IMR-90 (cell line): ENCODE measurements around the gene PEAK1. TPM values are rescaled to one million over a fixed set of nuclear protein-coding genes. Genes with fewer than 3 reads are reported as not detected.

Experiments
- ATAC-seq: fragments of 200-7000 bp; cut with Tn5 transposase; 2 replicates; pipeline ENCODE4 v1.9.1; 2020; ENCODE audit warnings: low read depth, mild to moderate bottlenecking, moderate library complexity
- BruUV-seq: library from RNA; stranded (reverse); fragments of 400-500 nt; replicated peaks from 2 replicates; lab custom pipeline; 2021; lab: Mats Ljungman, UMichigan
- CTCF ChIA-PET: fragments of 300-600 bp; formaldehyde crosslinking; extraction: SDS; loops from one replicate; lab custom pipeline; 2021; ENCODE audit warnings: antibody characterized with exemption; lab: Yijun Ruan, JAX
- POLR2A ChIA-PET: fragments of 300-600 bp; sonication (Branson Sonifier 250); formaldehyde crosslinking; loops from one replicate; lab custom pipeline; 2022; ENCODE audit warnings: antibody characterized with exemption; ENCODE audit not compliant: unreplicated experiment; lab: Charles Lee
- DNase-seq: peaks from one replicate; pipeline ENCODE4 v3.0.0; 2013
- H2AFZ ChIP-seq: replicated peaks from 2 replicates; pipeline ENCODE3; 2013; ENCODE audit warnings: low read length, mild to moderate bottlenecking; ENCODE audit not compliant: poor library complexity
- H2AK5ac ChIP-seq: 2 replicates; pipeline ENCODE4 v1.6.1; 2013; ENCODE audit warnings: low read depth, low read length, inconsistent platforms
- H2AK9ac ChIP-seq: replicated peaks from 2 replicates; pipeline ENCODE3; 2013; ENCODE audit warnings: mild to moderate bottlenecking, low read depth, low read length, moderate library complexity; ENCODE audit not compliant: poor library complexity
- H2BK120ac ChIP-seq: 2 replicates; pipeline ENCODE4 v1.6.1; 2013; ENCODE audit warnings: low read depth, low read length, inconsistent platforms
- H2BK15ac ChIP-seq: 3 replicates; pipeline ENCODE4 v1.6.1; 2013; ENCODE audit warnings: low read depth, low read length, inconsistent platforms
- H2BK20ac ChIP-seq: 2 replicates; pipeline ENCODE4 v1.6.1; 2013; ENCODE audit warnings: low read depth, mild to moderate bottlenecking, inconsistent platforms, low read length, moderate library complexity
- H2BK5ac ChIP-seq: 2 replicates; pipeline ENCODE4 v1.6.1; 2013; ENCODE audit warnings: mild to moderate bottlenecking, low read depth, low read length, inconsistent platforms; ENCODE audit not compliant: poor library complexity, severe bottlenecking
- H3K14ac ChIP-seq: replicated peaks from 2 replicates; pipeline ENCODE4 v1.6.1; 2013; ENCODE audit warnings: low read depth, low read length, inconsistent platforms
- H3K18ac ChIP-seq: 2 replicates; pipeline ENCODE4 v1.6.1; 2013; ENCODE audit warnings: low read depth, low read length, control low read depth
- H3K23ac ChIP-seq: 2 replicates; pipeline ENCODE4 v1.6.1; 2013; ENCODE audit warnings: low read depth, low read length, inconsistent platforms
- H3K27ac ChIP-seq: 2 replicates; pipeline ENCODE4 v1.5.1; 2013; ENCODE audit warnings: mild to moderate bottlenecking, control low read depth, low read length; ENCODE audit not compliant: insufficient read depth
- H3K27me3 ChIP-seq: 2 replicates; pipeline ENCODE4 v1.6.1; 2013; ENCODE audit warnings: low read length; ENCODE audit not compliant: control insufficient read depth, insufficient read depth
- H3K36me3 ChIP-seq: 2 replicates; pipeline ENCODE4 v1.6.1; 2013; ENCODE audit warnings: low read length, mixed read lengths; ENCODE audit not compliant: control insufficient read depth, insufficient read depth
- H3K4ac ChIP-seq: 2 replicates; pipeline ENCODE4 v1.6.1; 2013; ENCODE audit warnings: low read depth, low read length, inconsistent platforms
- H3K4me1 ChIP-seq: 2 replicates; pipeline ENCODE4 v1.6.1; 2013; ENCODE audit warnings: low read length, mixed read lengths; ENCODE audit not compliant: control insufficient read depth, insufficient read depth
- H3K4me2 ChIP-seq: 2 replicates; pipeline ENCODE4 v1.6.1; 2013; ENCODE audit warnings: low read depth, mild to moderate bottlenecking, control low read depth, low read length, moderate library complexity
- H3K4me3 ChIP-seq: 2 replicates; pipeline ENCODE4 v1.5.1; 2013; ENCODE audit warnings: low read depth, mild to moderate bottlenecking, control low read depth, low read length, moderate library complexity; ENCODE audit not compliant: insufficient read depth
- H3K56ac ChIP-seq: 2 replicates; pipeline ENCODE4 v1.6.1; 2013; ENCODE audit warnings: low read length, inconsistent platforms; ENCODE audit not compliant: insufficient read depth; ENCODE audit errors: extremely low read depth
- H3K79me1 ChIP-seq, 2 experiments: 2 replicates each; pipeline ENCODE4 v1.6.1; 2013; ENCODE audit warnings: low read length in 2 of 2, inconsistent platforms in 1 of 2, low read depth in 1 of 2
- H3K9ac ChIP-seq: 2 replicates; pipeline ENCODE4 v1.6.1; 2013; ENCODE audit warnings: low read depth, low read length, control low read depth
- H3K9me1 ChIP-seq: 2 replicates; pipeline ENCODE4 v1.6.1; 2013; ENCODE audit warnings: low read length, inconsistent platforms; ENCODE audit not compliant: insufficient read depth
- H3K9me3 ChIP-seq: 2 replicates; pipeline ENCODE4 v1.6.1; 2013; ENCODE audit warnings: low read length; ENCODE audit not compliant: control insufficient read depth, insufficient read depth
- H4K20me1 ChIP-seq: 2 replicates; pipeline ENCODE4 v1.6.1; 2013; ENCODE audit warnings: low read length, inconsistent platforms; ENCODE audit not compliant: insufficient read depth
- H4K5ac ChIP-seq: 2 replicates; pipeline ENCODE4 v1.6.1; 2013; ENCODE audit warnings: mild to moderate bottlenecking, low read depth, low read length, control low read depth
- H4K8ac ChIP-seq, 2 experiments: 2 replicates each; pipeline ENCODE4 v1.6.1; 2013; ENCODE audit warnings: low read depth in 2 of 2, low read length in 2 of 2, control low read depth in 1 of 2, inconsistent platforms in 1 of 2
- H4K91ac ChIP-seq: 2 replicates; pipeline ENCODE4 v1.6.1; 2013; ENCODE audit warnings: low read depth, low read length, inconsistent platforms; ENCODE audit not compliant: insufficient read depth
- BHLHE40 ChIP-seq: fragments of 150-350 bp; IDR thresholded peaks from 2 replicates; pipeline ENCODE4 v1.6.1; 2016; ENCODE audit warnings: mild to moderate bottlenecking, low read depth, low read length
- CHD1 ChIP-seq: IDR thresholded peaks from 2 replicates; pipeline ENCODE4 v1.6.1; 2012; ENCODE audit warnings: low read depth, low read length, improper control_type of control experiment
- CTCF ChIP-seq: conservative IDR thresholded peaks from 2 replicates; pipeline ENCODE4 v1.5.1; 2012; ENCODE audit warnings: mild to moderate bottlenecking, low read depth, low read length, improper control_type of control experiment
- ELK1 ChIP-seq: fragments of 150-350 bp; IDR thresholded peaks from 2 replicates; pipeline ENCODE4 v1.6.1; 2016; ENCODE audit warnings: low read depth, mild to moderate bottlenecking, low read length, moderate library complexity, borderline replicate concordance
- FOS ChIP-seq: fragments of 150-350 bp; IDR thresholded peaks from 2 replicates; pipeline ENCODE4 v1.6.1; 2016; ENCODE audit warnings: low read depth, low read length
- MAFK ChIP-seq: IDR thresholded peaks from 2 replicates; pipeline ENCODE4 v1.6.1; 2012; ENCODE audit warnings: low read depth, low read length, improper control_type of control experiment
- MAZ ChIP-seq: IDR thresholded peaks from 2 replicates; pipeline ENCODE4 v1.6.1; 2012; ENCODE audit warnings: low read depth, mild to moderate bottlenecking, low read length, improper control_type of control experiment, moderate library complexity, borderline replicate concordance
- NFE2L2 ChIP-seq: fragments of 150-350 bp; IDR thresholded peaks from 2 replicates; pipeline ENCODE4 v1.6.1; 2016; ENCODE audit warnings: low read depth, mild to moderate bottlenecking, low read length
- POLR2A ChIP-seq: IDR thresholded peaks from 2 replicates; pipeline ENCODE4 v1.6.1; 2012; ENCODE audit warnings: mild to moderate bottlenecking, low read depth, low read length
- RAD21 ChIP-seq: IDR thresholded peaks from 2 replicates; pipeline ENCODE4 v1.6.1; 2012; ENCODE audit warnings: low read length, improper control_type of control experiment
- RFX5 ChIP-seq: IDR thresholded peaks from 2 replicates; pipeline ENCODE4 v1.8.0; 2012; ENCODE audit warnings: low read depth, mild to moderate bottlenecking, low read length, moderate library complexity
- SMC3 ChIP-seq: fragments of 150-350 bp; IDR thresholded peaks from 2 replicates; pipeline ENCODE4 v1.6.1; 2016; ENCODE audit warnings: low read depth, mild to moderate bottlenecking, antibody characterized with exemption, low read length, moderate library complexity
- USF2 ChIP-seq: fragments of 150-350 bp; IDR thresholded peaks from 2 replicates; pipeline ENCODE4 v1.6.1; 2017; ENCODE audit warnings: mild to moderate bottlenecking, antibody characterized with exemption, low read length, low read depth
- WGBS, 2 experiments: methylation state at CpG; one replicate each; pipeline versions ENCODE4 v1.1.5 to v1.1.7; 2013; ENCODE audit warnings: missing lambda C conversion rate in 2 of 2; ENCODE audit not compliant: insufficient read length in 1 of 2; ENCODE audit errors: extremely low coverage in 2 of 2; 5-methylcytosine and 5-hydroxymethylcytosine counted together
- dilution Hi-C: fragments of 300-500 bp; cut with HindIII; formaldehyde crosslinking; loops from one replicate; pipeline ENCODE4 v1.14.3; 2018; ENCODE audit warnings: low sequenced_read_pairs; ENCODE audit not compliant: unreplicated experiment
- in situ Hi-C: fragments of 300-500 bp; cut with MboI; formaldehyde crosslinking; loops from 3 replicates; pipeline ENCODE4 v1.14.3; 2019; ENCODE audit warnings: low sequenced_read_pairs, inconsistent platforms, mixed read lengths
- intact Hi-C: fragments of 100-400 bp; cut with micrococcal nuclease; formaldehyde crosslinking; loops from 2 replicates; pipeline ENCODE4 v1.10.0; 2022
- polyA plus RNA-seq, 3 experiments: library from polyadenylated mRNA; depleted of rRNA; stranded (reverse); fragments of >200 nt; gene quantifications; 2 replicates each; pipeline ENCODE4 v1.2.3, GENCODE V29; 2012; ENCODE audit warnings: low replicate concordance in 1 of 3
- total RNA-seq: library from RNA; depleted of rRNA; stranded (reverse); fragments of >200 nt; gene quantifications from 2 replicates; pipeline ENCODE4 v1.2.3, GENCODE V29; 2012

PEAK1 gene
- total and polyA plus RNA-seq, 2 of the 4 experiments (the other 2 are of a cell fraction), result 21.5 to 43.9 TPM

GRCh38 chr15:77057685-77058084, 362.2 kb downstream of the PEAK1 start:
- Histone ChIP-seq H3K9ac (no peak overlapping the region), H4K91ac (no peak overlapping the region), H2BK20ac (no peak overlapping the region), H3K9me1 (peaks cover 20% of the 10 kb centered on the region), H3K4me2 (no peak overlapping the region), H3K27me3 (no peaks in the 10 kb centered on the region), H3K36me3 (peaks cover 5% of the 10 kb centered on the region; the same call in 1 of the 2 replicates), H2BK5ac (no peak overlapping the region), H2BK120ac (no peak overlapping the region), H3K14ac (peak overlapping the region; percentile 22; the same call in 1 of the 2 replicates), H3K79me1 (peaks cover 29 to 69% of the 10 kb centered on the region in 2 experiments), H2AFZ (no peak overlapping the region), H3K4me1 (peaks cover 12% of the 10 kb centered on the region), H2AK5ac (no peak overlapping the region), H3K56ac (no peak overlapping the region), H3K4me3 (no peak overlapping the region), H2AK9ac (no peak overlapping the region), H3K18ac (no peak overlapping the region), H4K20me1 (peaks cover 31% of the 10 kb centered on the region), H2BK15ac (no peak overlapping the region), H3K9me3 (no peaks in the 10 kb centered on the region), H3K27ac (no peak overlapping the region), H4K5ac (no peak overlapping the region), H3K4ac (no peak overlapping the region), H3K23ac (no peak overlapping the region), H4K8ac (no peak overlapping the region)
- 89 to 100% methylated on average over 1 to 2 of the region's 4 CpGs for WGBS, 2 experiments
- in situ Hi-C loops (no loop called here), intact Hi-C loops (no loop called here), dilution Hi-C loops (no loop called here)
- no peak for DNase-seq
- ATAC-seq, result no peak
- no TSS peak for BruUV-seq
- CTCF ChIA-PET, result no interaction called here
- TF ChIP-seq USF2, result no peak
- TF ChIP-seq CHD1, result no peak
- TF ChIP-seq RFX5, result no peak
- TF ChIP-seq NFE2L2, result no peak
- no peak for TF ChIP-seq SMC3
- no peak for TF ChIP-seq RAD21
- no peak for TF ChIP-seq BHLHE40
- no peak for TF ChIP-seq CTCF
- TF ChIP-seq MAZ, result no peak
- TF ChIP-seq FOS, result no peak
- TF ChIP-seq MAFK, result no peak
- no peak for TF ChIP-seq POLR2A
- no peak for TF ChIP-seq ELK1
- POLR2A ChIA-PET, result no interaction called here
